Activated gamma-delta T cell treated with Interleukin-2 at 50 U/mL for 16 hours (primary cell): Measurements from ENCODE around the gene ARHGEF7.
"Not testable (repeated sequence)": the region's sequence is repeated elsewhere in the genome, so short reads cannot be mapped to it uniquely, and the experiment has no call there.

Source experiments
- DNase-seq: peaks from one replicate; pipeline ENCODE4 v3.0.0-alpha.2; 2020

ARHGEF7 gene, protein sequence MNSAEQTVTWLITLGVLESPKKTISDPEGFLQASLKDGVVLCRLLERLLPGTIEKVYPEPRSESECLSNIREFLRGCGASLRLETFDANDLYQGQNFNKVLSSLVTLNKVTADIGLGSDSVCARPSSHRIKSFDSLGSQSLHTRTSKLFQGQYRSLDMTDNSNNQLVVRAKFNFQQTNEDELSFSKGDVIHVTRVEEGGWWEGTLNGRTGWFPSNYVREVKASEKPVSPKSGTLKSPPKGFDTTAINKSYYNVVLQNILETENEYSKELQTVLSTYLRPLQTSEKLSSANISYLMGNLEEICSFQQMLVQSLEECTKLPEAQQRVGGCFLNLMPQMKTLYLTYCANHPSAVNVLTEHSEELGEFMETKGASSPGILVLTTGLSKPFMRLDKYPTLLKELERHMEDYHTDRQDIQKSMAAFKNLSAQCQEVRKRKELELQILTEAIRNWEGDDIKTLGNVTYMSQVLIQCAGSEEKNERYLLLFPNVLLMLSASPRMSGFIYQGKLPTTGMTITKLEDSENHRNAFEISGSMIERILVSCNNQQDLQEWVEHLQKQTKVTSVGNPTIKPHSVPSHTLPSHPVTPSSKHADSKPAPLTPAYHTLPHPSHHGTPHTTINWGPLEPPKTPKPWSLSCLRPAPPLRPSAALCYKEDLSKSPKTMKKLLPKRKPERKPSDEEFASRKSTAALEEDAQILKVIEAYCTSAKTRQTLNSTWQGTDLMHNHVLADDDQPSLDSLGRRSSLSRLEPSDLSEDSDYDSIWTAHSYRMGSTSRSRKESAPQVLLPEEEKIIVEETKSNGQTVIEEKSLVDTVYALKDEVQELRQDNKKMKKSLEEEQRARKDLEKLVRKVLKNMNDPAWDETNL

DNA sequence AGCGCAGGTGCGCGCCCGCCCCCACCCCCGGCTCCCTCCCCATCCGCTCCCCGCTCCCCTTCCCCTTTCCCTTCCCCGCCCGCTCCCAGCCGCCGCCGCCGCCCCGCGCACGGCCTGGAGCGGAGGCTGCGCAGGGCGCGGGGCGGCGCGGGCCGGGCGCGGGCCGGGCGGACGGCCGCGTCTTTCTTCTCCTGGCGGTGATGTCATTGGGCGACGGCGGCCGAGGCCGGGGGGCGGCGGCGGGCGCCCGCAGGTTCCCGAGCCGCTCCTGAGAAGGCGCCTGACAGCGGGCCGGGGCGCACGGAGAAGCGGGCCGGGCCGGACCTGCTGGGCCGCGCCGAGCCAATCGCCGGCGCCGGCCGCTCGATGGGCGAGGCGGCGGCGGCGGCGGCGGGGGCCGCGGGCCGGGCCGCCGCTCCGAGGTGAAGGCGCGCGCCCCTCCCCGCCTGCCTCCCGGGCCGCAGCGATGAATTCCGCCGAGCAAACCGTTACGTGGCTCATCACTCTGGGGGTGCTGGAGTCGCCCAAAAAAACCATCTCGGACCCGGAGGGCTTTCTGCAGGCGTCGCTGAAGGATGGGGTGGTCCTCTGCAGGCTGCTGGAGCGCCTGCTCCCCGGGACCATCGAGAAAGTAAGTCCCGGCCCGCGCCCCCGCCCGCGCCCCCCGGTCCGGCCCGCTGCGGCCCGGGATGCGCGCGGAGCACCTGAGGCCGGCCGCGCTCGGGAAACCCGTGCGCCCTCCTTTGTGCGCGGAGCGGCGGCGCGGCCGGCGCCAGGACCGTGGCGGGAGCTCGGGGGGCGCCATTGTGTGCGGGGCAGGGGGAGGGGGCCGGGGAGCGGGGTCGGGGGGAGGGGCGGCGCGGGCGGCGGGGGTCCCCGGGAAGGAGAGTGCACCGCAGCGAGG, at the start of gene ARHGEF7:
TSS of gene ARHGEF7 (plus strand) at position 250 of the 904 bp plus-strand sequence. CDS start at position 467, 217 bp downstream.
- no peak for DNase-seq

DNA sequence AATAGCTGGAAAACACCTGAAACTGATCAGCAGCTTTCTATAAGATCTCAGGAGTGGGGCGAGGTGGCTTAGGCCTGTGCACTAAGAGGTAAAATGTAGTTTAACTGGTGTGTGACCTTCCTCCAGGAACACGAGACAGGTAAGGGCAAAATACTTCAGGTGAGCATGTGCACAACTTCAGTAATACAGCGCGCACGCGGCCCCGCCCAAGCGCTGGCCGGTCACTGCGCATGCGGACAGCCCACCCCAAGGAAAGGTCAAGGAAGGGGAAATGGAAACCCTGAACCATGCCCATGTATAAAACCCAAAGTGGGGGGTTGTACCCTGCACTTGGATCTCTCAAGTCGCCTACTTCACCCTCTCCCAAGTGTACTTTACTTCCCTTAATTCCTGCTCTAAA, 49.4 kb upstream of the ARHGEF7 start:
- no peak for DNase-seq

DNA sequence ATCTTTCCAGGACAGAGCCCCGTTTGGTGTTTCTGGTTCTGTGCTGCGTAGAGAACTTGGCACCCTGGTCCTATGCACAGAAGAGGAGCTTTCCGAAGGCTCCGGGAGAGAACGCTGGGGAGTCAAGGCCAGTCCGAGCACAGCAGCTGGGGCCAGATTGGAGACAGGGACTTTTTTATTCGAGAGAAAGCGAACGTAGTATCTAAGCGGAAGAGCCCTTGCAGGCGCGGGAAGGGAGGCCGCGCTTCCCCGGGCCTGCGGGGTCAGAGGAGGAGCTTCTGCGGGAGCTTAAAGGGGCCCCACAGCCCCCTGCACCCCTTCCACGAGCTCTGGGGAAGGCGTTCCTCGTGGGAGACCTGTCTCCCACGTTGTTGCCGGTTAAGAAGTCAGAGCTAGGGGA, 48.6 kb upstream of the ARHGEF7 start:
- DNase-seq = no peak

DNA sequence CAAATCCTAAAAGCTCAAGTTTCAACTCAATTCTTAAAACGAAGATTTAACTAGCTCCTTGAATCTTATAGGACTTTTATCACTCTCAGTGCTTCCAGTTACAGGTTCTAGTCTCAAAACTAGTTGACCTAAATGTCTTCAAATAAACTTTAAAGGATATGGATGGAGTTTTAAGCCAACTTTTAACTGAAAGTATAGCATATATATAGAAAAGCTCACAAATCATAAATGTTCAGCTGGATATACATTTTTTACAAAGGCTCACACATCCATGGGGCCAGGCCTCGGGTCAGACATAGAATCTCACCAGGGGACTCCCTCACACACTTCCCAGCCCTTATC, 47.1 kb upstream of the ARHGEF7 start:
- DNase-seq = no peak

DNA sequence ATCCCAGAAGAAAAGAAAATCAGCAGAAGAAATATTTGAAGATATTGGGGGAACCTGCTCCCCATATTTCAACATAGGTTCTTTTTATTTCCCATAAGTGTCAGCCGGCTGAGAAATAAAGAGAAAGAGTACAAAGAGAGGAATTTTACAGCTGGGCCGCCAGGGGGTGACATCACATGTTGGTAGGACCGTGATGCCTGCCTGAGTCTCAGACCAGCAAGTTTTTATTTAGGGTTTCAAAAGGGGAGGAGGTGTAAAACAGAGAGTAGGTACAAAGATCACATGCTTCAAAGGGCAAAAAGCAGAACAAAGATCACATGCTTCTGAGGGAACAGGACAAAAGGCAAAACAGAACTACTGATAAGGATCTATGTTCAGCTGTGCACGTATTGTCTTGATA, 44.0 kb upstream of the ARHGEF7 start:
- DNase-seq = not testable (repeated sequence)

DNA sequence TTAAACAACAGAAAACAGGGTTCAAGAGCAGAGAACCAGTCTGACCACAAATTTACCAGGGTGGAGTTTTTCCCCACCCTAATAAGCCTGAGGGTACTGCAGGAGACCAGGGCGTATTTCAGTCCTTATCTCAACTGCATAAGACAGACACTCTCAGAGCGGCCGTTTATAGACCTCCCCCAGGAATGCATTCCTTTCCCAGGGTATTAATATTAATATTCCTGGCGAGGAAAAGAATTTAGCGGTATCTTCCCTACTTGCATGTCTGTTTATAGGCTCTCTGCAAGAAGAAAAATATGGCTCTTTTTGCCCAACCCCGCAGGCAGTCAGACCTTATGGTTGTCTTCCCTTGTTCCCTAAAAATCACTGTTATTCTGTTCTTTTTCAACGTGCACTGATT, 43.6 kb upstream of the ARHGEF7 start:
- not testable (repeated sequence) for DNase-seq

DNA sequence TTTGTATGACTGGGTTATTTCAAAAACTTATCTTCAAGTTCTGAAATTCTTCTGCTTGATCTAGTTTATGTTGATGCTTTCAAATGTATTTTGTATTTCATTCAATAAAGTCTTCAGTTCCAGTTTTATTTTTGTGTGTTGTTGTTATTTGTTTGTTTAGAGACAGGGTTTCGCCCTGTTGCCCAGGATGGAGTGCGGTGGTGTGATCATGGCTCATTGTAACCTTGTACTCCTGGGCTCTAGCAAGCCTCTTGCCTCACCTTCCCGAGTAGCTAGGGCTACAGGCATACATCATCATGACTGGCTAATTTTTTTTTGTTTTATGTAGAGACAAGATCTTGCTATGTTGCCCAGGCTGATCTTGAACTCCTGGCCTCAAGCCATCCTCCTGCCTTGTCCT, 40.3 kb upstream of the ARHGEF7 start:
- DNase-seq = no peak

DNA sequence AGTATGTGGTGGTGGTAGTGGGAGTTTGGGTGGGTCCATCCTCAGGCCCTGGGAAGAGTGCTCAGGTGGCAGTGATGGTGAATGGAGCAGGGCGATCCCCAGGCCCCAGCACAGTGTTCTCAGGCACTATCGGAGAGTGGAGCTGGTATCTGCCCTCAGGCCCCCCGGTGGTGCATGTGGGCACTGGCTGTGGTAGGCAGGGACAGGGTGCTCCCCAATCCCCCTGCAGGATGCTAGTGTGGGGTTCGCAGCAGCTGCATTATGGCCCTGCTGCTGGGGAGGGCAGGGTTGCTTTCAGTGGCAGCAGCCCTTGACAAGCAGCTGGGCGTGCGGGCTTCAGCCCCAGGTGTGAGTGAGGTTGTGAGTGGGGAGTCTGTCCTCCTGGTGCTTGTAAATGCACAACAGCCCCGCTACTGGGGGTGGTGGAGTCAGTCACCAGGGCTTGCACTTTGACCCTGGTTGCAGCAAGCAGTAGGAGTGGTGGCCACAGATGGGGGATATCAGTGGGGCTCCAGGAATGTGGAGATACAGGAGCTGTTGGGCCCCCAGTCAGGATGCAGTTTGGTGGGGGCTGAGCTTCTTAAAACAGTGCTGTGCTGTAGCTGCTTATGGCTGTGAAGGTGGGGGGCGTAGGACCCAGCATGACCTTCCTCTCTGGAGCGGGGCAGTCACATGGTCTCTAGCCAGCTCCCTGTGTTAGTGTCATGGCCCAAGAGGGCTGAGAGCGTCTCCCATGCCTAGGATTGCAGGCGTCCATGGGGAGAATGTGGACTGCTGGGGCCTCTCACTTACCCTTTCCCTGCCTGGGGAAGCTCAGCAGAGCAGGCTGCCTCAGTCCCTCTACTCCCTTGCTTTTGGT, 38.7 kb upstream of the ARHGEF7 start:
- DNase-seq = no peak

DNA sequence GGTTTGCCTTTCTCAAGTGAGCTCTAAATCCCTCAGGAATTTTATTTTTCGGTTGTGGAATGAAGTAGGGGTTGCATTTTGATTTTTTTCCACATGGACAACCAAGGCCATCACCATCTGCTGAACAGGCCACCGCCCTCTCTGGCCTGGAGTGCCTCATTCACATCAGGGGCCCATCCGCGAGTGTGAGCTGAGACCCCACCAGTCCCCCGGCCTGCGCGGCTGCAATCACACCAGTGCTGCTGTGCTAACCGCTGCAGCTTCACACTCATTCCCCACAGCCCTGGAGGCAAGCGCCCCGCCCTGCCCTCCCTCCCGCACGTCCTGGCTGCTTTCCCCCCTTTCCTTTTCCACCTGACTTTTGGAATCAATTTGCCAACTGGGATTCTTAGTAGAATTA, 35.7 kb upstream of the ARHGEF7 start:
- no peak for DNase-seq

DNA sequence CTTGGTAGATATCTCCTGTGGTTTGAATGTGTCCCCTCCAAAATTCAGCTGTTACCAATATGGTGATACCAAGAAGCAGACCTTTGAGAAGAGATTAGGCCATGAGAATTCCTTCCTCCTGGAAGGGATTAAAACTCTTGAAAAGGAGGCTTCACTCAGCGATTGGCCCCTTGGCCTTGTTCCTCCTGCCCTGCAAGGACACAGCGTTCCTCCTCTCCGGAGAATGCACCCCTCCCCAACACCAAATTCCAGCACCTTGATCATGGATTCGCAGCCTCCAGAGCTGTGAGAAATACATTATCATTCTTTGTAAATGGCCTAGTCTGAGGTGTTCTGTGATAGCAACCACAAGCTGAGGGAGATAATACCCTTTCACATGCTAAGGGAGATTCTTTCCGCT, 34.5 kb upstream of the ARHGEF7 start:
- DNase-seq = no peak

DNA sequence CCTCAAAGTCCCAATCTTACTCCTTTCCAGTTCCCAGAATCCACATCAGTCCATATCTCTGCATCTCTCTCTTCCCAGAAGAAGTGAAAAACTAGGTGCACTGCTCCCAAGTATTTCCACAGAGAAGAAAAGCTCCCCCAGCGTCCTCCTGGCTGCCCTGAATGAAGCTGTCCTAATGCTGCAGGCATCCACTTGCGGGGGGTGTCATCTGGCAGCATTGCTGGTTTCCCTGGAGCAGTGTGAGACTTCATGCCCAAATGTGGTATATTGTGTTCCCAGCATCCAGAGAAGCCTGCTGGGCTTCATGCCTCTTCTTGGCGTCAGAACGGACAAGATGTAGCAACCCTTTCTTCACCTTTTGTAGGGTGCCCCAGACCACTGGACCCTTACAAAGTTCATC, 32.9 kb upstream of the ARHGEF7 start:
- DNase-seq = no peak

DNA sequence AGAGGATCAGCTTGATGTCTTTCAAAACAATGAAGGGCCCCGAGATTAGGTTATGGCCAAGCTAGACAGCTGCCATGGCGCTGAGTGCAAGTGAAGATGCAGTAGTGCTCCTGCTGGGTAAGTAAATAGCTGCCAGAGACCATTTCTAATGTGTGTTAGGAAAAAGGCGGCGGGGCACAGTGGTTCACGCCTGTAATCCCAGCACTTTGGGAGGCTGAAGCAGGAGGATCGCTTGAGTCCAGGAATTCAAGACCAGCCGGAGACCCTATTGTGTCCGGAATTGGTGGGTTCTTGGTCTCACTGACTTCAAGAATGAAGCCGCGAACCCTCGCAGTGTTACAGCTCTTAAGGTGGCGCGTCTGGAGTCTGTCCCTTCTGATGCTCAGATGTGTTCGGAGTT, 32.3 kb upstream of the ARHGEF7 start:
- not testable (repeated sequence) for DNase-seq

DNA sequence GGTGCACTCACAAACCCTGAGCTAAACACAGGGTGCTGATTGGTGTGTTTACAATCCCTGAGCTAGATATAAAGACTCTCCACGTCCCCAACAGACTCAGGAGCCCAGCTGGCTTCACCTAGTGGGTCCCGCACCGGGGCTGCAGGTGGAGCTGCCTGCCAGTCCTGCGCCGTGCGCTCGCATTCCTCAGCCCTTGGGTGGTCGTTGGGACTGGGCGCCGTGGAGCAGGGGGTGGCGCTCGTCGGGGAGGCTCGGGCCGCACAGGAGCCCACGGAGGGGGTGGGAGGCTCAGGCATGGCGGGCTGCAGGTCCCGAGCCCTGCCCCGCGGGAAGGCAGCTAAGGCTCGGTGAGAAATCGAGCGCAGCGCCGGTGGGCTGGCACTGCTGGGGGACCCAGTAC, 31.4 kb upstream of the ARHGEF7 start:
- not testable (repeated sequence) for DNase-seq

DNA sequence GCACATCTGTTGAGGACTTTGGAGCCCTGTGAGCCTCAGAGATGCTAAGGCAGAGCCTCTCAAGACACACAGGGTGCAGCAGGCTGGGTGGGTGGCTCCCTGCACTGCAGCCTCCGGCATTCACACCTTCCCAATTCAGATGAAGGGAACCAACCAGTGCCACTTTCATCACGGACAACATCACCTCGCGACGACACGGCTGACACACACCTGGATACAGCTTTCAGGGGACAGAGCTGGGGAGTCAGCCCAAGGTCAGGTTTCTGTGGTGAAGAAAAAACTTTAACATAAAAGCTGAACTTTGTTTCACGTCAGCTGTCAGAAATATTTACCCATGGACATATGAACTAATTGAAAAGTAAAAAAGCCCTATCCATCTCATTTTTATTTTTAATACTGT, 24.9 kb upstream of the ARHGEF7 start:
- no peak for DNase-seq

DNA sequence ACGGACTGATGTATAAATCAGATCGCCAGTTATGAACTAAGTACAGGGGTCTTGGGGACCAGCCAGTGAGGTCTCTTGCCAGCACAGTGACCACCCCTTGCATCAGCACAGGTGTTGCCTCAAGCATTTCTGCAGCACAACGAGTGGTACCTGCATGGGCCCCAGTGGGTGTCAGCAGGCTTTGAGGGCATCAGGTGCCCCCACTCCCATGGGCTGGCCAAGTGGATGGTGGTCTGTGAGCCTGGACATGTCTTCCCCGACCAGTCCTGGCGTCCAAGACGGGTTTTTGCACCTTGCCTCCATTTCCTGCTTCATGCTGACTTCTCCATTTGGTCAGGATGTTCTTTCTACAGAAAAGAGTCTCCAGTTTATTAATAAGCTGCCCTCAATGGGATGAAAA, 22.4 kb upstream of the ARHGEF7 start:
- DNase-seq = no peak

DNA sequence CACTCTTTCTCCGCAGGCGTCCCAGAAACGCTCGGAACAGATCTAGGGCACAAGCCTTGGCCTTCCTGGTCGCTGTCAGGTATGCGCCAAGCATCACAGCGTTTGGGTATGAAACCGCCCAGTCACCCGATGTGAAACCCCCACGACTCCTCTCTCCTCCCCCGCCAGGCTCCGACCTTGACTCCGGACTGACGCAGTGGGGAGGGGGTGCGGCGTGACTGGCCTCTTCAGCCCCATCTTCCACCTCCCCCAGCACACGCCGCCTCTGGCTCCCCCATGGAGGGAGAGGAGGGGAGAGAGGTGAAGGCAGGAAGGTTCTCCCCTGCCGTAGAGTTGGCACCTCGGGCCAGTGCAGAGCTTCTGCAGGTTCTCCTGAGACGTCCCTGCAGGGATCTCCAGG, 22.0 kb upstream of the ARHGEF7 start:
- no peak for DNase-seq

DNA sequence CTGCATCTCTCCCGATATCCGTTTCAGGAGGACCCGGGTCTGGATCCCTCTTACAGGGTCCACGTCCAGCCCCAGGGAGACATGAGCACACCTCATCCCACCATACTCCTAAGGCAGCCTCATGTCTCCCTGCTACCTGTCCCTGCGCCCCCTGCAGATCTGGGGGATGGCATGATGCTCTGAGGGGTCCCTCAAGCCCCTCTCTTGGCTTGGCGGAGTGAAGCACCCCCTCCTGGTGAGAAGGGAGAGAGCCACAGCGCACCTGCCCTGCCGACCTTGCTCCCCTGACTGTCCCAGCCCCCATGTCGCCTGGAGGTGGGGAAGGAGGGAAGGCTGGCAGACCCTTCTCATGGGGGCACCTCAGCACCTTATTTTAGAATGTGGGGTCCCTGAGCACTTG, 21.5 kb upstream of the ARHGEF7 start:
- no peak for DNase-seq

DNA sequence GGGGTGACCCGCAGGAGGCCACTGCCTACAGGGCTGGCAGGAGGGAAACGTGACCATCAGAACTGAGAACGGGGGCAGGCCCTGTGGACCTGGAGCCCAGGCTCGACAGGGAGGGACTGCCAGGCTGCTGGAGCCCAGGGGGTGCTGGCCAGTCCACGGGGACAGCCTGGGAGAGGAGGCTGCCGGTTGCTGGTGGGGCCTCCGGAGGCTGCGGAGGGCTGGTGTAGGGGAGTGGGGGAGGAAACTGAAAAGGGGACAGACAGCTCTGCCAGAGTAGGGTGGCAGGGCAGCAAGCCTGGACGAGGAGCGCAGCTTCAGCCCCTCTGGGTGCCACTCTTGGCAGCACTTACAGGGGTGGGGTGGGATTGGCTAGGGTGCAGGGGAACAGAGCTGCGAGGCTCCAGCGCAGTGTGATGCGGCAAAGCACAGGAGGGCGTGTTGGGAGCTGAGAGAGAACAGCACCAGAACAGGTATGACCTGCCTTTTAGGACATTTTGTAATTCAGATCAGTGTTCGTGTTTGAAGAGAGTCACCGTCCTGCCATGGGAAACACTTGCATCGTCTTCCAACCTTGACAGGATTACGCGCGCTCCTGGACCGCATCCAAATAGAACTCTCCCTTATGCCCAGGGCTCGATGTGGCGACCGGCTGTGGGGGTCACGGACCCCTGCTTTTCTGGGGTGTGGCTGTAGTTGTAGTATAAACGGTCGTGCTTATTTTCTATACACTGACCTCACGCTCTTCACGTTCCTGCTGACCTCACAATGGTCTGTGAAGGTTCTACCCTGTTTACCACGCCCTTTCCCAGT, 19.9 kb upstream of the ARHGEF7 start:
- no peak for DNase-seq

DNA sequence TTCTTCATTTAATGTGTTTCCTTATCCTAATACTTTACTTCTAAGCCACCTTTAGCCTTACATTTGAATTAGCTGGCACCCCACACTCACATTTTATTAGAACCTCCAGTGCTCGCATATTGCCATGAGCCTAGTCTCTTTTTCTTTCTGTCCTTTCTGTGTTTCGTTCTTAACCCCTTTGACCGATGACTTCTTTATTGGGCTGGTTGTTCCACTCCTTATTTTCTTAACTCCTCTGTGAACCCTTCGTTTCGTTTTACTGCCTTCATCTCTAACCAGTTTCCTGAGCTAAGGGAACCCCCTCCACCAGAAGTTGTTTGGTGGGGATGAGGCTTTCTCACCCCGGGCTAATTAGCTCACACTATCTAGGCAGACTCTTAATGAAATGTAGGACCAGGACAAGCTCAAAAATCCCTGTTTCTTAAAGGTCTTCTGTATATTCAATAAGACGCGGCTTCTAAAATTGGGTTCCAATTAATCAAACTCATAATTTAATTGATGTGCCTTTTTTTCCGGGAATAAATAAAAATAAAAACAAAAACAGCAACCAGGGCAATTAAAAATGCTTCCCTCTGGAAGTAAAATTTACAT, 19.1 kb upstream of the ARHGEF7 start:
- no peak for DNase-seq

DNA sequence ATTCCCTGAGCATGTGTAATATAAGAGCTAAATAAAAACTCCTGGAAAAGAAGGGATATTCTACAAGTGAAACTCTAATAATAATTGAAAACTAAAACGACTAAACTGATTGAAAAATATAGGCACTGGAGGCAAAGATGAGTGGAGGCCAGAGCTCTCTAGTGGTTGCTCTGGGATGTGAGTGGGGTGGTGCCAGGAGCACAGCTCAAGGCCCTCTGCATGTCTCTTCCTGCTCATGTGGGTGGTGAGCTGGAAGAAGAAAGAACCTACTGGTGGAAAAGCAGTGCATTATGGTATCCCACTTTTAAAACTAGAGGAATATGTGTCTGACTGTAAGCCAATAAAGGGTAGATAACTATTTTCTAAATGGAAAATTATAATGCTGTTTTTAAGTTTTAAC, 15.8 kb upstream of the ARHGEF7 start:
- no peak for DNase-seq

DNA sequence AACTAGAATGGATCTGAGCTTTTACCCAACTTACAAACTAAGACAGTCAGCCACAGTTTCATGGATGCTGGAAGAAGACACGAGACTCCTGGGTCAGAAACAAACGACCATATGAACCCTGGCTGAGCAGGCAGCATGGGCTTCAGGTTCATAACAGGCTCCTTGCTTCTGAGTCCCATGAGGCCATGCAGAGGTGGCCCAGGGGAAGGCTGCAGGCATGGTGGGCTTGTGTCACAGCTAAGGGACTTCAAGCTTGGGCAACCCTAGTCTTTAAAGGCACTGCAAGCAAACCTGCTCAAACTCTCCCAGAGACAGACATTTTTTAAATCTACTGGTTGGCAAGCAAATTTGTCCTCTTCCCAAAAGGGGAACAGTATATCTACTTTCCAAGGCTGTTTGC, 5.1 kb upstream of the ARHGEF7 start:
- no peak for DNase-seq
